HEK293T (cell line): ENCODE measurements around the gene ALX3.

ENCODE experiments used
- FOXM1 ChIP-seq: fragments of 450-650 bp; IDR thresholded peaks from 2 replicates; pipeline ENCODE4 v1.6.1; 2017; ENCODE audit warnings: mild to moderate bottlenecking, borderline replicate concordance
- SUZ12 ChIP-seq: fragments of 450-650 bp; IDR thresholded peaks from 2 replicates; pipeline ENCODE4 v1.6.1; 2016; ENCODE audit warnings: mild to moderate bottlenecking

GRCh38 chr1:110089561-110090275 lies 19.2 kb upstream of the ALX3 start:
- no peak for TF ChIP-seq FOXM1
- TF ChIP-seq SUZ12: no peak
